ENCODE results near the gene SH2D7.

DNA sequence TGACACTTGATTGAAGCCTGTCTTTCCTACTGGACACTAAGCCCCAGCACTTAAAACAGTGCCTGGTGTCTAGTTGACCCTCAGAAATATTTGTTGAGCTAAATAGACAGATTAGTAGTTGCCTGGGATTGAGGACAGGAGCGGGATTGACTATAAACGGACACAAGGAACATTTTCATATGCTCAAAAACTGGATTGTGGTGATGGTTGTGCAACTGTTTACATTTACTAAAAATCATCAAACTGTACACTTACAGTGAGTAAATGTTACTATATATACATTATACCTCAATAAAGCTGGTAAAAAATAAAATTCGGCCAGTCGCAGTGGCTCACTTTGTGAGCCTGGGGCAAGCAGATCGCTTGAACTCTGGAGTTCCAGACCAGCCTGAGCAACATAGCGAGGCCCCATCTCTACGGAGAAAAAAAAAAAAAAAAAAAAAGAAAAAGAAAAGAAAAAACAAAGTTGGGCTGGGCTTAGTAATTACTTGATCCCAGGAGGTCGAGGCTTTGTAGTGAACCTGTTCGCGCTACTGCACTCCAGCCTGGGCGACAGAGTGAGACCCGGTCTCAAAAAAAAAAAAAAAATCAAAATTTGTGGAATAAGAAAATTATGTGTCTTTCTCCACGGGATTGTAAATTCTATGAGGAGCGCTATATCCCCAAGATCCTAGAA is 56.2 kb downstream of the SH2D7 start:
- TF ChIP-seq POLR2A (IDR thresholded peaks at IDR 0.05): no peak
- TF ChIP-seq, protein P1, sequence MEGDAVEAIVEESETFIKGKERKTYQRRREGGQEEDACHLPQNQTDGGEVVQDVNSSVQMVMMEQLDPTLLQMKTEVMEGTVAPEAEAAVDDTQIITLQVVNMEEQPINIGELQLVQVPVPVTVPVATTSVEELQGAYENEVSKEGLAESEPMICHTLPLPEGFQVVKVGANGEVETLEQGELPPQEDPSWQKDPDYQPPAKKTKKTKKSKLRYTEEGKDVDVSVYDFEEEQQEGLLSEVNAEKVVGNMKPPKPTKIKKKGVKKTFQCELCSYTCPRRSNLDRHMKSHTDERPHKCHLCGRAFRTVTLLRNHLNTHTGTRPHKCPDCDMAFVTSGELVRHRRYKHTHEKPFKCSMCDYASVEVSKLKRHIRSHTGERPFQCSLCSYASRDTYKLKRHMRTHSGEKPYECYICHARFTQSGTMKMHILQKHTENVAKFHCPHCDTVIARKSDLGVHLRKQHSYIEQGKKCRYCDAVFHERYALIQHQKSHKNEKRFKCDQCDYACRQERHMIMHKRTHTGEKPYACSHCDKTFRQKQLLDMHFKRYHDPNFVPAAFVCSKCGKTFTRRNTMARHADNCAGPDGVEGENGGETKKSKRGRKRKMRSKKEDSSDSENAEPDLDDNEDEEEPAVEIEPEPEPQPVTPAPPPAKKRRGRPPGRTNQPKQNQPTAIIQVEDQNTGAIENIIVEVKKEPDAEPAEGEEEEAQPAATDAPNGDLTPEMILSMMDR (IDR thresholded peaks at IDR 0.05): no peak
